Right atrium auricular region (tissue), 2 donors: ENCODE measurements around the gene SLC6A11. TPM values are rescaled to one million over a fixed set of nuclear protein-coding genes. Genes with fewer than 3 reads are reported as not detected.

Source experiments
- DNase-seq: peaks from one replicate; pipeline ENCODE4 v3.0.0-alpha.2; 2019; ENCODE audit warnings: low spot score
- H3K27ac ChIP-seq, 2 donors: fragments of 200-600 bp; sonication (generic); 1 replicate in 1 of 2; 2 replicates in 1 of 2; pipeline ENCODE4 v1.5.1; 2016 to 2019
- H3K27me3 ChIP-seq, 2 donors: fragments of 200-600 bp; sonication (generic); one replicate each; pipeline versions ENCODE4 v1.5.1 to v1.6.0; 2017 to 2019
- H3K36me3 ChIP-seq: fragments of 200-600 bp; sonication (generic); one replicate; pipeline ENCODE4 v1.5.1; 2016
- H3K4me1 ChIP-seq, 2 donors: fragments of 200-600 bp; sonication (generic); one replicate each; pipeline versions ENCODE4 v1.5.1 to v1.6.0; 2017 to 2019
- H3K4me3 ChIP-seq, 2 donors: fragments of 200-600 bp; sonication (generic); 1 replicate in 1 of 2; 2 replicates in 1 of 2; pipeline ENCODE4 v1.5.1; 2017 to 2019; ENCODE audit warnings: mild to moderate bottlenecking in 1 of 2, moderate library complexity in 1 of 2
- H3K9me3 ChIP-seq, 2 donors: fragments of 200-600 bp; sonication (generic); one replicate each; pipeline ENCODE4 v1.5.1; 2019
- CTCF ChIP-seq, 2 donors: fragments of 200-600 bp; sonication (generic); IDR thresholded peaks; one replicate each; pipeline ENCODE4 v1.5.1; 2019; ENCODE audit warnings: antibody characterized with exemption in 2 of 2
- total RNA-seq, 2 donors: library from RNA; depleted of rRNA; stranded (reverse); fragments of >200 nt; gene quantifications; one replicate each; pipeline ENCODE4 v1.1.0, GENCODE V29; 2016

The SLC6A11 gene
- total RNA-seq, 2 donors from 2014 or later: not detected

GRCh38 chr3:10973046-10973595 lies 157.1 kb downstream of the SLC6A11 start:
- no peaks in the 10 kb centered on the region for H3K27me3 ChIP-seq
- TF ChIP-seq CTCF (IDR thresholded peaks at IDR 0.05): no peak

DNA sequence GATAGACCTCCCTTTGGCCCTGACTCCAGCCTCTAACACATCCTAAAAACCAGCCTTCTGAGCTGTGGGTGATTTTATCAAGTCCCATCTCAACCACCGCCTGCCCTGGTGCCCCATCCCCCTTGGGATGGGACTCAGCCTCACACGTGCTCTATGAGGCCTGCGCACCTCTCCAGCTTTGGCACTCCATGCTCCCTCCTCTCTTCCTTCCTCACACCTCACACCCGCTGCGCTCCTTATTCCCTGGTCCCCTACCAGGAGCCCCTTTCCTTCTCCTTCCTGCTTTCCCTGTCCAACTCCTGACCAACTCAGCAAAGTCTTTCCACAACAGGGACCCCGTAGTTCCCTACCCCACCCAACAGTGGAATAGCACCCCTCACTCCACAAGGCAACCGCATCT lies 158.1 kb downstream of the SLC6A11 start:
- Histone ChIP-seq H3K27ac (no peak overlapping the region), H3K4me3 (no peak overlapping the region), H3K4me1 (no peaks in the 10 kb centered on the region), H3K27me3 (no peaks in the 10 kb centered on the region), H3K9me3 (no peaks in the 10 kb centered on the region), H3K36me3 (no peaks in the 10 kb centered on the region)
- no peak for DNase-seq
- no peak for TF ChIP-seq CTCF (IDR thresholded peaks at IDR 0.05)

More at GRCh38 chr3:10973046-10973595, 157.1 kb downstream of the SLC6A11 start:
- DNase-seq: no peak
- Histone ChIP-seq H3K4me3 (no peak overlapping the region), H3K9me3 (no peaks in the 10 kb centered on the region), H3K27ac (no peak overlapping the region), H3K4me1 (no peaks in the 10 kb centered on the region), H3K36me3 (no peaks in the 10 kb centered on the region)

DNA sequence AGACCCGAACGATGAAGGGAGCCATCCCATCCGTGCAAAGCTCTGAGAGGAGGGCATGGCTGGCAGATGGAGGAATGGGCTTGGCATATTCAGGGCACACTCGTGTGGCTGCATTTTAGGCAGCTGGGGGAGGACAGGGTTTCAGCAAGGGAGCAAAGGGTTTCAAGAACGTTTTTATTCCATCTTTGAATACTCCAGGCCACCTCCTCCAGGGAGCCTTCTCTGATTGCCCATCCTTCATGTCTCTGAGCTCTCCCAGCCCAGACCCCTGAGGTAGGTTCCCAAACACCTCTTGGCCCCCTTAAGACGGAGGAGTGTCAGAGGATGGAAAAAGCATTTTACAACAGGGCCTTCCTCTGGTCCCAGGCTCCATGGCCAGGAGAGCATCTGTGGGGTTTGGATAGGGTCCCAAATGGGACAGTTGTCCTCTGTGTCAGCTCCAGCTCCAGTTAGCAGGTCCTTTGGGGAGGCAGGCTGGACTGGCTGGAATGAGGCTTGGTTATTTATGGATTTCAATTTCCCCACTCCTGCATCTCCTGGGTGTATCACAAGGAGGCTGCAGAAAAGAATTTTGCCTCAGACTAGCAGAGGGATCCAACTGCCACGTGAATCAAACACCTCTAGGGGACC lies 158.8 kb downstream of the SLC6A11 start:
- no peak for DNase-seq
- Histone ChIP-seq H3K36me3 (no peaks in the 10 kb centered on the region), H3K27ac (no peak overlapping the region), H3K27me3 (no peaks in the 10 kb centered on the region), H3K4me1 (peaks cover 0 to 1% of the 10 kb centered on the region in 2 donors), H3K4me3 (no peak overlapping the region), H3K9me3 (no peaks in the 10 kb centered on the region)
- no peak for TF ChIP-seq CTCF (IDR thresholded peaks at IDR 0.05)

DNA sequence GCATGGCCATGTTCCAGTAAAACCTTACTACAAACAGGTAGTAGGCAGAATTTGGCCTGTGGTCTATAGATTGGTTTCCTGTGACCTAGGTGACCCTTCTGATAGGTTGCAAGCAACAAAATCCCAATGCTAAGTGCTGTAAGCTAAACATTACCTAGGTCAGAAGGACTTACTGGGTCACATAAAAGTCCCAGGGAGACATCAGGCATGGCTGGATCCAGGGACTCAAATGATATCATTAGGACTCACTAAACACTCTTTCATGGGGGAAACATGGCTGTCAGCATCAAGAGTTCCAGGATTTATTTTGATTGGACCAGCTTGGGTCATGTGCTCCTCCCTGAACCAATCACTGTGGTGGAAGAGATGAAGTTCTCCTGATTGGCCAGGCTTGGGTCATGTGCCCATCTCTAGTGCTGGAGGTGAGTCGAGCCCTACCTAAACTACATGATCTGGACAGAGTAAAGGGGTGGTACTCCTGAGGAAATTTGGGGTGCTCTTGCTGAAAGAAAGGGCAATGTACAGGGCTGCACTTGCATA lies 159.7 kb downstream of the SLC6A11 start:
- H3K4me1 ChIP-seq: peaks cover 0 to 7% of the 10 kb centered on the region in 2 donors
- DNase-seq: no peak
- H3K9me3 ChIP-seq: no peaks in the 10 kb centered on the region
- H3K36me3 ChIP-seq: no peaks in the 10 kb centered on the region
- no peaks in the 10 kb centered on the region for H3K27me3 ChIP-seq
- no peak overlapping the region for H3K27ac ChIP-seq
- no peak for TF ChIP-seq CTCF (IDR thresholded peaks at IDR 0.05)
- H3K4me3 ChIP-seq: no peak overlapping the region

DNA sequence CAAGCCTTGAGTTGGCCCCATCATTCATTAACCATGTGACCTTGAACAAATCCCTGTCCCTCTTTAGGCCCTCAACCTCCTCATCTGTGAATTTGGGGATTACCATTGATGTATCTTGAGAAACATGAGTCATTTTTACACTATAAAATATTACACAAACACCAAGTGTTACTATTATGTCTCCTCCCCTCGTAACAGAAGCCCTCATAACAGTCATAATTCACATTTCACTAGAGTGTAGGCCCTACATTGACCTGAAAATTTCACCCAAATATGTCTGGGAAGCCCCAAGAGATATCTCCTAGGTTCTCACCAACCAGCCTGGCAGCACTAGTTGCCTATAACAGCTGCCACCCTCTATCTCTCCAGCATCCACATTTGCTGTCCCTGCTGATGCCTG lies 160.7 kb downstream of the SLC6A11 start:
- Histone ChIP-seq H3K4me1 (peaks cover 0 to 8% of the 10 kb centered on the region in 2 donors), H3K9me3 (no peaks in the 10 kb centered on the region), H3K4me3 (no peak overlapping the region), H3K36me3 (no peaks in the 10 kb centered on the region), H3K27me3 (no peaks in the 10 kb centered on the region), H3K27ac (no peak overlapping the region)
- no peak for DNase-seq
- no peak for TF ChIP-seq CTCF (IDR thresholded peaks at IDR 0.05)
